NCI-H2171 treated with DMSO at 0.1 percent for 48 hours (cell line): ENCODE data around the gene PCA3.
A peak's percentile ranks its signal among the peaks of the same experiment; 100 is the strongest.
"Not testable (repeated sequence)": the region's sequence is repeated elsewhere in the genome, so short reads cannot be mapped to it uniquely, and the experiment has no call there.

ENCODE experiments used
- DNase-seq: peaks from one replicate; lab custom pipeline; 2025; lab: John Stamatoyannopoulos, UW

PCA3 gene

GRCh38 chr9:76764138-76764537 is at the start of gene PCA3:
TSS of gene PCA3 (plus strand) at chr9:76764438.
- no peak for DNase-seq

- no peak for DNase-seq
These were observed 48.1 kb upstream of the PCA3 start for GRCh38 chr9:76716085-76716672.

GRCh38 chr9:76717176-76717575 is 47.1 kb upstream of the PCA3 start:
- DNase-seq = no peak

- DNase-seq = no peak
These were observed 46.6 kb upstream of the PCA3 start for GRCh38 chr9:76717613-76718012.

- DNase-seq = no peak
These were observed 46.1 kb upstream of the PCA3 start for GRCh38 chr9:76718166-76718565.

GRCh38 chr9:76720245-76720644 is 44.0 kb upstream of the PCA3 start:
- DNase-seq = no peak

- DNase-seq = no peak
These were observed 39.2 kb upstream of the PCA3 start for GRCh38 chr9:76725011-76725546.

- no peak for DNase-seq
These were observed 38.4 kb upstream of the PCA3 start for GRCh38 chr9:76725885-76726284.

GRCh38 chr9:76729116-76729515 is 35.1 kb upstream of the PCA3 start:
- DNase-seq = no peak

GRCh38 chr9:76729980-76730737 is 34.1 kb upstream of the PCA3 start:
- no peak for DNase-seq

GRCh38 chr9:76730801-76731200 is 33.4 kb upstream of the PCA3 start:
- DNase-seq = no peak

- DNase-seq = no peak
These were observed 31.8 kb upstream of the PCA3 start for GRCh38 chr9:76732341-76732958.

GRCh38 chr9:76733096-76733495 is 31.1 kb upstream of the PCA3 start:
- no peak for DNase-seq

- DNase-seq = no peak
These were observed 29.5 kb upstream of the PCA3 start for GRCh38 chr9:76734716-76735115.

- no peak for DNase-seq
These were observed 26.9 kb upstream of the PCA3 start for GRCh38 chr9:76737154-76737902.

- no peak for DNase-seq
These were observed 25.8 kb upstream of the PCA3 start for GRCh38 chr9:76738402-76738801.

- no peak for DNase-seq
These were observed 22.7 kb upstream of the PCA3 start for GRCh38 chr9:76741524-76741923.

GRCh38 chr9:76742890-76743289 is 21.3 kb upstream of the PCA3 start:
- not testable (repeated sequence) for DNase-seq

GRCh38 chr9:76743931-76744330 is 20.3 kb upstream of the PCA3 start:
- no peak for DNase-seq

GRCh38 chr9:76744336-76744735 is 19.9 kb upstream of the PCA3 start:
- no peak for DNase-seq

- DNase-seq = peak; percentile 29
These were observed 13.2 kb upstream of the PCA3 start for GRCh38 chr9:76751001-76751400.

GRCh38 chr9:76756268-76756640 is 8.0 kb upstream of the PCA3 start:
- DNase-seq = peak; percentile 41
